K562 (cell line): ENCODE measurements around the gene RABGAP1L. TPM values are rescaled to one million over a fixed set of nuclear protein-coding genes. Genes with fewer than 3 reads are reported as not detected.

Experiments used
- ADNP ChIP-seq: fragments of 200-800 bp; sonication (Bioruptor generic); IDR thresholded peaks from 2 replicates; pipeline ENCODE4 v1.6.1; 2016; ENCODE audit warnings: missing genetic modification characterization, missing compliant biosample characterization
- ARID2 ChIP-seq: fragments of 450-650 bp; IDR thresholded peaks from 2 replicates; pipeline ENCODE4 v1.6.1; 2017; ENCODE audit warnings: antibody characterized with exemption, mild to moderate bottlenecking
- ASH1L ChIP-seq: fragments of 450-650 bp; IDR thresholded peaks from 2 replicates; pipeline ENCODE4 v1.6.1; 2018; ENCODE audit warnings: borderline replicate concordance, mild to moderate bottlenecking, low read depth; ENCODE audit not compliant: partially characterized antibody
- CEBPB ChIP-seq: fragments of 450-650 bp; IDR thresholded peaks from 2 replicates; pipeline ENCODE4 v1.6.1; 2016; ENCODE audit warnings: missing genetic modification characterization, missing compliant biosample characterization
- CHCHD3 ChIP-seq: fragments of 250-450 bp; sonication (Bioruptor Pico); IDR thresholded peaks from 2 replicates; pipeline ENCODE4 v2.1.2; 2022; ENCODE audit warnings: mild to moderate bottlenecking
- CHD4 ChIP-seq: fragments of 200-600 bp; sonication (generic); IDR thresholded peaks from 3 replicates; pipeline ENCODE4 v1.6.1; 2012; ENCODE audit warnings: low read depth, mild to moderate bottlenecking, mixed read lengths, low read length, inconsistent platforms; ENCODE audit not compliant: insufficient read depth, insufficient replicate concordance, poor library complexity, severe bottlenecking
- DIDO1 ChIP-seq: fragments of 450-650 bp; IDR thresholded peaks from 2 replicates; pipeline ENCODE4 v1.6.1; 2016; ENCODE audit warnings: low read depth, missing biosample characterization, missing genetic modification characterization
- FOXJ3 ChIP-seq: sonication (generic); formaldehyde crosslinking; IDR thresholded peaks from 2 replicates; pipeline ENCODE4 v1.4.0; 2020; ENCODE audit warnings: mild to moderate bottlenecking, missing genetic modification reagents
- GABPA ChIP-seq: fragments of 200-800 bp; sonication (Bioruptor generic); conservative IDR thresholded peaks from 2 replicates; pipeline ENCODE4 v1.6.1; 2016; ENCODE audit warnings: low read depth, missing genetic modification characterization, missing compliant biosample characterization
- HDAC3 ChIP-seq: fragments of 450-650 bp; IDR thresholded peaks from 2 replicates; pipeline ENCODE4 v1.6.1; 2018; ENCODE audit warnings: borderline replicate concordance, mild to moderate bottlenecking, moderate library complexity; ENCODE audit not compliant: partially characterized antibody
- HMG20B ChIP-seq: fragments of 250-450 bp; sonication (Bioruptor Pico); IDR thresholded peaks from 2 replicates; pipeline ENCODE4 v1.5.0; 2021; ENCODE audit warnings: mild to moderate bottlenecking
- HNRNPL ChIP-seq: fragments of 200-400 bp; formaldehyde crosslinking; IDR thresholded peaks from 2 replicates; pipeline ENCODE4 v1.6.1; 2017; ENCODE audit warnings: low read depth, mild to moderate bottlenecking, low read length
- KDM1A ChIP-seq, 2 experiments: fragments of 450-650 bp; IDR thresholded peaks; 2 replicates each; pipeline ENCODE4 v1.6.1; 2016; ENCODE audit warnings: mild to moderate bottlenecking in 2 of 2
- L3MBTL2 ChIP-seq: fragments of 450-650 bp; IDR thresholded peaks from 2 replicates; pipeline ENCODE4 v1.6.1; 2016; ENCODE audit warnings: mild to moderate bottlenecking, moderate library complexity
- MCM5 ChIP-seq: fragments of 450-650 bp; IDR thresholded peaks from 2 replicates; pipeline ENCODE4 v1.6.1; 2016; ENCODE audit warnings: low read depth
- NCOR1 ChIP-seq: fragments of 450-650 bp; IDR thresholded peaks from 2 replicates; pipeline ENCODE4 v1.6.1; 2016; ENCODE audit warnings: mild to moderate bottlenecking, moderate library complexity
- OTX1 ChIP-seq: fragments of 450-650 bp; formaldehyde crosslinking; IDR thresholded peaks from 2 replicates; pipeline ENCODE4 v1.4.0; 2022; ENCODE audit warnings: mild to moderate bottlenecking
- PHF20 ChIP-seq: fragments of 450-650 bp; IDR thresholded peaks from 2 replicates; pipeline ENCODE4 v1.6.1; 2018; ENCODE audit not compliant: partially characterized antibody
- SIN3B ChIP-seq: fragments of 450-650 bp; IDR thresholded peaks from 2 replicates; pipeline ENCODE4 v1.6.1; 2017; ENCODE audit warnings: low read depth, mild to moderate bottlenecking, moderate library complexity
- SUPT5H ChIP-seq: fragments of 450-650 bp; IDR thresholded peaks from 2 replicates; pipeline ENCODE4 v1.6.1; 2016
- TCF15 ChIP-seq: fragments of 250-450 bp; sonication (Bioruptor Pico); IDR thresholded peaks from 2 replicates; pipeline ENCODE4 v1.8.0; 2022; ENCODE audit warnings: moderate library complexity, mild to moderate bottlenecking, inconsistent platforms
- TCFL5 ChIP-seq: fragments of 250-450 bp; sonication (Bioruptor Pico); conservative IDR thresholded peaks from 2 replicates; pipeline ENCODE4 v1.6.1; 2021; ENCODE audit warnings: mild to moderate bottlenecking, moderate library complexity, matching md5 sums
- THRAP3 ChIP-seq: fragments of 450-650 bp; IDR thresholded peaks from 2 replicates; pipeline ENCODE4 v1.6.1; 2016; ENCODE audit warnings: mild to moderate bottlenecking, inconsistent platforms, borderline replicate concordance
- TRIM28 ChIP-seq: fragments of 450-650 bp; IDR thresholded peaks from 2 replicates; pipeline ENCODE4 v1.6.1; 2017
- ZNF197 ChIP-seq: fragments of 200-800 bp; sonication (Bioruptor generic); IDR thresholded peaks from 2 replicates; pipeline ENCODE4 v1.6.1; 2016; ENCODE audit warnings: low read depth, missing genetic modification characterization, missing compliant biosample characterization
- ZNF224 ChIP-seq: sonication (generic); formaldehyde crosslinking; IDR thresholded peaks from 2 replicates; pipeline ENCODE4 v1.8.0; 2022; ENCODE audit warnings: mild to moderate bottlenecking, missing genetic modification reagents
- ZNF263 ChIP-seq: sonication (generic); formaldehyde crosslinking; IDR thresholded peaks from 2 replicates; pipeline ENCODE4 v1.8.0; 2022; ENCODE audit warnings: mild to moderate bottlenecking, missing genetic modification reagents, borderline replicate concordance
- ZNF316 ChIP-seq: fragments of 450-650 bp; IDR thresholded peaks from 2 replicates; pipeline ENCODE4 v1.6.1; 2016
- ZNF431 ChIP-seq: sonication (generic); formaldehyde crosslinking; IDR thresholded peaks from 2 replicates; pipeline ENCODE4 v1.8.0; 2022; ENCODE audit warnings: mild to moderate bottlenecking, missing genetic modification reagents
- ZNF445 ChIP-seq: fragments of 250-450 bp; sonication (Bioruptor Pico); IDR thresholded peaks from 2 replicates; pipeline ENCODE4 v1.4.0; 2020; ENCODE audit warnings: low read depth, mild to moderate bottlenecking, moderate library complexity
- polyA plus RNA-seq, 8 experiments: library from polyadenylated mRNA; depleted of rRNA in 4 of 8; stranded (reverse) in 5 of 8; unstranded in 3 of 8; fragments of >200 nt; fragmentation: Nextera tagmentation in 2 of 8; fragmentation: Illumina TruSeq in 1 of 8; extraction: Ambion mirVana in 2 of 8; extraction: Trizol in 1 of 8; gene quantifications; 2 replicates each; pipeline versions ENCODE4 v1.2.1 to v1.2.3, GENCODE V29; 2011 to 2014; ENCODE audit warnings: inconsistent platforms in 1 of 8, missing spikeins in 1 of 8
- total RNA-seq, 7 experiments: library from RNA; depleted of rRNA in 6 of 7; stranded (reverse); fragments of >200 nt in 6 of 7; fragmentation: Illumina TruSeq in 2 of 7; extraction: Trizol in 2 of 7; gene quantifications; 2 replicates each; pipeline versions ENCODE4 v1.2.1 to v1.2.3, GENCODE V29; 2011 to 2021; ENCODE audit warnings: low replicate concordance in 1 of 7
- TF ChIP-seq, protein P1 (sequence below), 2 experiments: fragments of 450-650 bp; conservative IDR thresholded peaks; 2 replicates each; pipeline ENCODE4 v1.6.1; 2017; ENCODE audit warnings: mild to moderate bottlenecking in 2 of 2, moderate library complexity in 2 of 2
- TF ChIP-seq, protein P2 (sequence below): fragments of 250-450 bp; sonication (Bioruptor Pico); IDR thresholded peaks from 2 replicates; pipeline ENCODE4 v1.6.1; 2021; ENCODE audit warnings: mild to moderate bottlenecking

Gene RABGAP1L
- total and polyA plus RNA-seq, 9 of the 15 experiments (the other 6 are each of a cell fraction or from before 2014, with no cell fraction given): 16.5 to 44.9 (median 26.7) TPM

DNA sequence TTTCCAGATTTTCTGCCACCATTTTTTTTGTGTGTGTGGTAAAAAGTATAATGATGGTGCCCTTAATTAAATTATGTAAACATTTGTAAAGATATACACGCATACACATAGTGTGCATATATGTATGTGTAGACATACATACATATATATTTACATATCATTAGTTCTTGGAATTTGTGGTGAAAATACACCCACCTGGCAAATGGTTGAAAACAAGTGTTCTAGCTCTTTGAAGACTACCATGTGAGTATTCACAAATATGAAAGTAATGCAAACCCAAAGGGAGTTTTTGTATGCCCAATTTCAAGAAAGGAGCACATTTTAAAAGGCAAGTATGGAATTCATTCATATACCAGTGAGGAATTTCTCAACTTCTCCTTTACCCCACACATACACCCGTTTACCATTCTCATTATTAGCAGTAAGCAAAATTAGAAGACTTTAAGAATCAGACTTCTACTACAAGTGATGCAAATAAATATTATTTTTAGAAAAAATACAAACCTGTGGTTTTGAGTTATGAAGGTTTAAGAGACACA lies 8.0 kb downstream of the RABGAP1L start (continued):
- TF ChIP-seq SUPT5H (no peak), OTX1 (CRISPR knock-in tag) (no peak), HDAC3 (no peak), CHCHD3 (no peak), TCF15 (CRISPR knock-in tag) (no peak), ASH1L (no peak), MCM5 (no peak), NCOR1 (no peak), HMG20B (CRISPR knock-in tag) (no peak), DIDO1 (tag) (no peak), ZNF224 (CRISPR knock-in tag) (0 out of 2 replicates have a peak, but pooled peaks have one; percentile 25), THRAP3 (peak; percentile 23; the same call in 1 of the 2 replicates), TCFL5 (CRISPR knock-in tag) (no peak), L3MBTL2 (peak; percentile 1; the same call in 1 of the 2 replicates), KDM1A (IDR thresholded peaks at IDR 0.05) (no peak), HNRNPL (no peak), PHF20 (no peak), ZNF316 (no peak), ZNF431 (no peak), ARID2 (no peak), FOXJ3 (no peak), SIN3B (no peak), CHD4 (no peak), ZNF445 (no peak), CEBPB (tag) (no peak), GABPA (tag) (no peak), ZNF263 (CRISPR knock-in tag) (no peak), ADNP (tag) (peak; percentile 68; the same call in 1 of the 2 replicates), ZNF197 (CRISPR knock-in tag) (peak; percentile 66; the same call in 1 of the 2 replicates), TRIM28 (0 out of 2 replicates have a peak, but pooled peaks have one; percentile 4)
- TF ChIP-seq, protein P1, sequence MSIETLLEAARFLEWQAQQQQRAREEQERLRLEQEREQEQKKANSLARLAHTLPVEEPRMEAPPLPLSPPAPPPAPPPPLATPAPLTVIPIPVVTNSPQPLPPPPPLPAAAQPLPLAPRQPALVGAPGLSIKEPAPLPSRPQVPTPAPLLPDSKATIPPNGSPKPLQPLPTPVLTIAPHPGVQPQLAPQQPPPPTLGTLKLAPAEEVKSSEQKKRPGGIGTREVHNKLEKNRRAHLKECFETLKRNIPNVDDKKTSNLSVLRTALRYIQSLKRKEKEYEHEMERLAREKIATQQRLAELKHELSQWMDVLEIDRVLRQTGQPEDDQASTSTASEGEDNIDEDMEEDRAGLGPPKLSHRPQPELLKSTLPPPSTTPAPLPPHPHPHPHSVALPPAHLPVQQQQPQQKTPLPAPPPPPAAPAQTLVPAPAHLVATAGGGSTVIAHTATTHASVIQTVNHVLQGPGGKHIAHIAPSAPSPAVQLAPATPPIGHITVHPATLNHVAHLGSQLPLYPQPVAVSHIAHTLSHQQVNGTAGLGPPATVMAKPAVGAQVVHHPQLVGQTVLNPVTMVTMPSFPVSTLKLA (conservative IDR thresholded peaks at IDR 0.05): peak in 1 of 2 experiments; percentile 6; a peak in 1 of 4 replicates
- TF ChIP-seq, protein P2, sequence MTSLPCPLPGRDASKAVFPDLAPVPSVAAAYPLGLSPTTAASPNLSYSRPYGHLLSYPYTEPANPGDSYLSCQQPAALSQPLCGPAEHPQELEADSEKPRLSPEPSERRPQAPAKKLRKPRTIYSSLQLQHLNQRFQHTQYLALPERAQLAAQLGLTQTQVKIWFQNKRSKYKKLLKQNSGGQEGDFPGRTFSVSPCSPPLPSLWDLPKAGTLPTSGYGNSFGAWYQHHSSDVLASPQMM (CRISPR knock-in tag): no peak
